OCI-LY7 (cell line): ENCODE measurements around the gene LYRM4. TPM values are rescaled to one million over a fixed set of nuclear protein-coding genes. Genes with fewer than 3 reads are reported as not detected.

Source experiments
- BruUV-seq: library from RNA; stranded (reverse); fragments of 400-500 nt; replicated peaks from 2 replicates; lab custom pipeline; 2021; lab: Mats Ljungman, UMichigan
- CTCF ChIA-PET: fragments of 300-600 bp; sonication (Branson Sonifier 250); formaldehyde crosslinking; loops from one replicate; lab custom pipeline; 2022; ENCODE audit warnings: antibody characterized with exemption; ENCODE audit not compliant: unreplicated experiment; lab: Charles Lee
- POLR2A ChIA-PET: fragments of 300-600 bp; sonication (Branson Sonifier 250); formaldehyde crosslinking; loops from one replicate; lab custom pipeline; 2022; ENCODE audit warnings: antibody characterized with exemption; lab: Charles Lee
- DNase-seq: peaks from one replicate; pipeline ENCODE4 v3.0.0-alpha.2; 2015; ENCODE audit warnings: low spot score
- H2AFZ ChIP-seq: fragments of 200-600 bp; sonication (generic), shearing (Covaris generic); 2 replicates; pipeline ENCODE4 v1.6.1; 2014; ENCODE audit warnings: mild to moderate bottlenecking, antibody characterized with exemption, low read length, moderate library complexity
- H3K27ac ChIP-seq: fragments of 200-600 bp; sonication (generic); 2 replicates; pipeline ENCODE4 v1.5.1; 2014; ENCODE audit warnings: mixed run types, low read depth, mild to moderate bottlenecking, moderate library complexity, low read length, inconsistent platforms; ENCODE audit not compliant: poor library complexity, severe bottlenecking
- H3K36me3 ChIP-seq: fragments of 200-600 bp; sonication (generic); 2 replicates; pipeline ENCODE4 v1.6.1; 2014; ENCODE audit warnings: mild to moderate bottlenecking, antibody characterized with exemption, low read length, moderate library complexity, mixed read lengths; ENCODE audit not compliant: insufficient read depth
- H3K4me1 ChIP-seq: fragments of 200-600 bp; sonication (generic); 2 replicates; pipeline ENCODE4 v1.5.1; 2014; ENCODE audit warnings: mild to moderate bottlenecking, low read length; ENCODE audit not compliant: insufficient read depth, poor library complexity, severe bottlenecking
- H3K4me2 ChIP-seq: fragments of 200-600 bp; sonication (generic); 2 replicates; pipeline ENCODE4 v1.6.1; 2014; ENCODE audit warnings: mild to moderate bottlenecking, low read length
- H3K4me3 ChIP-seq: fragments of 200-600 bp; sonication (generic); 2 replicates; pipeline ENCODE4 v1.5.1; 2014; ENCODE audit warnings: mild to moderate bottlenecking, low read depth, low read length; ENCODE audit not compliant: poor library complexity, severe bottlenecking
- H3K79me2 ChIP-seq: fragments of 200-600 bp; sonication (generic); 2 replicates; pipeline ENCODE4 v1.6.1; 2016; ENCODE audit warnings: low read depth, mild to moderate bottlenecking, low read length, moderate library complexity, mixed read lengths; ENCODE audit not compliant: insufficient read depth
- H3K9me2 ChIP-seq: fragments of 200-600 bp; sonication (generic); 2 replicates; pipeline ENCODE4 v1.6.1; 2016; ENCODE audit warnings: mild to moderate bottlenecking, low read length, mixed read lengths; ENCODE audit not compliant: insufficient read depth
- H3K9me3 ChIP-seq: fragments of 200-600 bp; sonication (generic); 2 replicates; pipeline ENCODE4 v1.6.1; 2014; ENCODE audit warnings: mild to moderate bottlenecking, mixed run types, low read length, mixed read lengths
- H4K20me1 ChIP-seq: fragments of 200-600 bp; sonication (generic); 2 replicates; pipeline ENCODE4 v1.6.1; 2014; ENCODE audit warnings: mild to moderate bottlenecking, antibody characterized with exemption, low read length, moderate library complexity, mixed read lengths; ENCODE audit not compliant: insufficient read depth
- CTCF ChIP-seq: fragments of 200-600 bp; sonication (generic); conservative IDR thresholded peaks from 2 replicates; pipeline ENCODE4 v1.5.1; 2014; ENCODE audit warnings: mild to moderate bottlenecking, antibody characterized with exemption, low read length, moderate library complexity, mixed read lengths
- EZH2phosphoT487 ChIP-seq: fragments of 200-600 bp; sonication (generic); IDR thresholded peaks from 2 replicates; pipeline ENCODE4 v1.6.1; 2018; ENCODE audit warnings: low read depth, borderline replicate concordance, mild to moderate bottlenecking, mixed run types, antibody characterized with exemption, low read length, moderate library complexity, mixed read lengths
- intact Hi-C: fragments of 100-400 bp; cut with micrococcal nuclease; formaldehyde crosslinking; loops from one replicate; pipeline ENCODE4 v1.10.0; 2022; ENCODE audit not compliant: unreplicated experiment
- total RNA-seq, 2 experiments: library from RNA; depleted of rRNA in 1 of 2; stranded (reverse); fragments of >200 nt in 1 of 2; shearing (Covaris generic) in 1 of 2; gene quantifications; 2 replicates each; pipeline ENCODE4 v1.2.3, GENCODE V29; 2014 to 2022

The LYRM4 gene
- total RNA-seq, 2 experiments from 2014 or later: 19.6 to 34.3 TPM

- Histone ChIP-seq H2AFZ (no peak overlapping the region), H3K4me1 (no peaks in the 10 kb centered on the region), H3K27ac (no peak overlapping the region), H3K4me2 (no peak overlapping the region), H3K9me2 (no peaks in the 10 kb centered on the region), H4K20me1 (no peaks in the 10 kb centered on the region), H3K79me2 (no peaks in the 10 kb centered on the region), H3K36me3 (peaks cover 10% of the 10 kb centered on the region; the same call in 1 of the 2 replicates), H3K4me3 (no peak overlapping the region), H3K9me3 (no peaks in the 10 kb centered on the region)
- CTCF ChIA-PET: no interaction called here
- POLR2A ChIA-PET: no interaction called here
- TF ChIP-seq CTCF: no peak
- no peak for TF ChIP-seq EZH2phosphoT487
- intact Hi-C loops: no loop called here
- no peak for DNase-seq
- no TSS peak for BruUV-seq
Observed at GRCh38 chr6:5231289-5231688, 29.5 kb downstream of the LYRM4 start.

GRCh38 chr6:5230081-5230480 is 30.7 kb downstream of the LYRM4 start:
- no peak overlapping the region for H2AFZ ChIP-seq
- no peak overlapping the region for H3K4me3 ChIP-seq
- TF ChIP-seq EZH2phosphoT487 (no peak), CTCF (no peak)
- DNase-seq: no peak
- H3K36me3 ChIP-seq: peaks cover 1% of the 10 kb centered on the region; the same call in 1 of the 2 replicates
- H3K4me1 ChIP-seq: no peaks in the 10 kb centered on the region
- BruUV-seq: no TSS peak
- H3K27ac ChIP-seq: no peak overlapping the region
- no peaks in the 10 kb centered on the region for H3K79me2 ChIP-seq
- H3K4me2 ChIP-seq: no peak overlapping the region
- intact Hi-C loops: no loop called here
- H4K20me1 ChIP-seq: no peaks in the 10 kb centered on the region
- ChIA-PET CTCF (no interaction called here), POLR2A (interaction anchor here (0.6 kb wide), 1 partner anchor 35 kb away, joined by 3 read pairs; no protein-coding TSS in a partner anchor)
- H3K9me2 ChIP-seq: no peaks in the 10 kb centered on the region
- H3K9me3 ChIP-seq: no peaks in the 10 kb centered on the region

GRCh38 chr6:5229356-5229755 is 31.4 kb downstream of the LYRM4 start:
- ChIA-PET CTCF (no interaction called here), POLR2A (no interaction called here)
- no peaks in the 10 kb centered on the region for H3K4me1 ChIP-seq

More at GRCh38 chr6:5229356-5229755, 31.4 kb downstream of the LYRM4 start:
- intact Hi-C loops: no loop called here
- no TSS peak for BruUV-seq
- no peaks in the 10 kb centered on the region for H3K36me3 ChIP-seq
- H2AFZ ChIP-seq: no peak overlapping the region
- H3K27ac ChIP-seq: no peak overlapping the region
- H3K4me3 ChIP-seq: no peak overlapping the region
- no peaks in the 10 kb centered on the region for H4K20me1 ChIP-seq
- no peak overlapping the region for H3K4me2 ChIP-seq
- no peaks in the 10 kb centered on the region for H3K9me3 ChIP-seq
- TF ChIP-seq EZH2phosphoT487: no peak
- no peaks in the 10 kb centered on the region for H3K79me2 ChIP-seq
- H3K9me2 ChIP-seq: no peaks in the 10 kb centered on the region
- no peak for DNase-seq
